ENCODE measurements around the gene RAMP3. TPM values are rescaled to one million over a fixed set of nuclear protein-coding genes. Genes with fewer than 3 reads are reported as not detected.

Gene RAMP3
- total RNA-seq, 4 donors from 2014 or later: 11.9 to 182 (median 57.5) TPM

- intact Hi-C loops (cut with DNase I; ENCODE audit: low total_unique reads): no loop called here
These were observed 25.5 kb downstream of the RAMP3 start for GRCh38 chr7:45182856-45183710.

GRCh38 chr7:45183711-45184210 lies 26.2 kb downstream of the RAMP3 start:
- H3K27ac ChIP-seq: no peak overlapping the region
- H3K9me3 ChIP-seq: no peaks in the 10 kb centered on the region
- no peaks in the 10 kb centered on the region for H3K36me3 ChIP-seq
- no peak overlapping the region for H3K4me3 ChIP-seq
- no peak for TF ChIP-seq POLR2A (IDR thresholded peaks at IDR 0.05)
- TF ChIP-seq CTCF (IDR thresholded peaks at IDR 0.05): no peak
- DNase-seq: peak in 1 of 2 donors; percentile 9
- no peaks in the 10 kb centered on the region for H3K27me3 ChIP-seq
- no peaks in the 10 kb centered on the region for H3K4me1 ChIP-seq
- intact Hi-C loops (cut with DNase I; ENCODE audit: low total_unique reads): no loop called here

More at GRCh38 chr7:45182856-45183710, 25.5 kb downstream of the RAMP3 start:
- Histone ChIP-seq H3K4me3 (no peak overlapping the region), H3K36me3 (no peaks in the 10 kb centered on the region), H3K4me1 (no peaks in the 10 kb centered on the region), H3K9me3 (no peaks in the 10 kb centered on the region), H3K27ac (no peak overlapping the region), H3K27me3 (no peaks in the 10 kb centered on the region)
- peak; percentile 8 to 10 for DNase-seq
- TF ChIP-seq POLR2A (IDR thresholded peaks at IDR 0.05) (no peak), CTCF (IDR thresholded peaks at IDR 0.05) (no peak)

GRCh38 chr7:45184326-45185027 lies 26.9 kb downstream of the RAMP3 start:
- DNase-seq: peak in 1 of 2 donors; percentile 8
- intact Hi-C loops (cut with DNase I; ENCODE audit: low total_unique reads): no loop called here
- no peaks in the 10 kb centered on the region for H3K27me3 ChIP-seq
- no peaks in the 10 kb centered on the region for H3K9me3 ChIP-seq
- TF ChIP-seq CTCF (IDR thresholded peaks at IDR 0.05) (no peak), POLR2A (IDR thresholded peaks at IDR 0.05) (no peak)
- no peaks in the 10 kb centered on the region for H3K4me1 ChIP-seq
- H3K36me3 ChIP-seq: no peaks in the 10 kb centered on the region
- H3K4me3 ChIP-seq: no peak overlapping the region
- H3K27ac ChIP-seq: no peak overlapping the region

GRCh38 chr7:45185028-45185863 lies 27.7 kb downstream of the RAMP3 start:
- Histone ChIP-seq H3K9me3 (no peaks in the 10 kb centered on the region), H3K36me3 (no peaks in the 10 kb centered on the region), H3K27me3 (no peaks in the 10 kb centered on the region), H3K4me1 (no peaks in the 10 kb centered on the region), H3K27ac (no peak overlapping the region), H3K4me3 (no peak overlapping the region)
- intact Hi-C loops (cut with DNase I; ENCODE audit: low total_unique reads): no loop called here
- no peak for TF ChIP-seq POLR2A (IDR thresholded peaks at IDR 0.05)
- TF ChIP-seq CTCF (IDR thresholded peaks at IDR 0.05): no peak
- DNase-seq: peak in 1 of 2 donors; percentile 7

Measured in uterus (tissue), 4 donors.